HepG2 (cell line): ENCODE results near the gene PRDM10. TPM values are rescaled to one million over a fixed set of nuclear protein-coding genes. Genes with fewer than 3 reads are reported as not detected.

Experiments used
- ATAC-seq: fragments of 200-7000 bp; cut with Tn5 transposase; 3 replicates; pipeline ENCODE4 v1.9.1; 2020; ENCODE audit warnings: mild to moderate bottlenecking, moderate library complexity
- BruUV-seq: library from RNA; stranded (reverse); fragments of 400-500 nt; replicated peaks from 2 replicates; lab custom pipeline; 2021; lab: Mats Ljungman, UMichigan
- CTCF ChIA-PET: fragments of 300-600 bp; formaldehyde crosslinking; extraction: SDS; loops from one replicate; lab custom pipeline; 2021; ENCODE audit warnings: low total read pairs, inconsistent platforms, low intra/inter-chr PET ratio; lab: Yijun Ruan, JAX
- POLR2A ChIA-PET: fragments of 350-600 bp; sonication (Branson Sonifier 250); formaldehyde crosslinking; loops from one replicate; lab custom pipeline; 2020; ENCODE audit warnings: antibody characterized with exemption, inconsistent platforms; lab: Yijun Ruan, JAX
- DNase-seq: peaks from one replicate; pipeline ENCODE4 v3.0.0-alpha.2; 2015; ENCODE audit warnings: low spot score
- FAIRE-seq: peaks from 3 replicates; lab custom pipeline; 2011; peaks lifted over from hg19 to GRCh38; lab: Jason Lieb, UNC
- H2AFZ ChIP-seq: one replicate; pipeline ENCODE4 v1.6.1; 2011; ENCODE audit warnings: low read length, inconsistent platforms
- H3K27ac ChIP-seq: fragments of 300-600 bp; 3 replicates; pipeline ENCODE4 v1.8.0; 2011; ENCODE audit warnings: mixed run types, mild to moderate bottlenecking, mixed read lengths, low read length, inconsistent platforms; ENCODE audit not compliant: insufficient read depth; ENCODE audit errors: extremely low read length
- H3K27me3 ChIP-seq, 2 experiments: fragments of 200-600 bp in 1 of 2; 2 replicates in 1 of 2; 3 replicates in 1 of 2; pipeline versions ENCODE4 v1.6.0 to v1.8.0; 2011; ENCODE audit warnings: low read length in 2 of 2, mild to moderate bottlenecking in 2 of 2, moderate library complexity in 2 of 2, inconsistent platforms in 1 of 2; ENCODE audit not compliant: insufficient read depth in 2 of 2, control insufficient read depth in 1 of 2
- H3K36me3 ChIP-seq, 2 experiments: fragments of 200-600 bp in 1 of 2; replicated peaks in 1 of 2; 2 replicates in 1 of 2; 3 replicates in 1 of 2; pipeline versions ENCODE4 v1.5.1 to v1.8.0; 2011; ENCODE audit warnings: low read length in 2 of 2, inconsistent platforms in 1 of 2; ENCODE audit not compliant: insufficient read depth in 2 of 2, control insufficient read depth in 1 of 2
- H3K4me1 ChIP-seq: 2 replicates; pipeline ENCODE4 v1.5.1; 2012; ENCODE audit warnings: low read length, inconsistent platforms; ENCODE audit not compliant: insufficient read depth
- H3K4me2 ChIP-seq: 2 replicates; pipeline ENCODE4 v1.6.0; 2011; ENCODE audit warnings: low read depth, low read length, inconsistent platforms
- H3K4me3 ChIP-seq, 3 experiments: fragments of 200-600 bp in 1 of 3; sonication (generic), shearing (Covaris generic) in 1 of 3; replicated peaks in 1 of 3; 2 replicates each; pipeline ENCODE4 v1.5.1; 2011 to 2016; ENCODE audit warnings: low read length in 3 of 3, inconsistent platforms in 2 of 3, low read depth in 2 of 3, mild to moderate bottlenecking in 2 of 3, control low read depth in 1 of 3, mixed read lengths in 1 of 3; ENCODE audit not compliant: insufficient read depth in 1 of 3
- H3K79me2 ChIP-seq: one replicate; pipeline ENCODE4 v1.6.1; 2011; ENCODE audit warnings: low read length, inconsistent platforms; ENCODE audit not compliant: insufficient read depth
- H3K9ac ChIP-seq: 2 replicates; pipeline ENCODE4 v1.6.0; 2011; ENCODE audit warnings: mild to moderate bottlenecking, low read depth, low read length, inconsistent platforms; ENCODE audit not compliant: insufficient read depth
- H3K9me3 ChIP-seq: 2 replicates; pipeline ENCODE4 v1.5.1; 2012; ENCODE audit warnings: mild to moderate bottlenecking, low read length
- H4K20me1 ChIP-seq: 2 replicates; pipeline ENCODE4 v1.6.0; 2011; ENCODE audit warnings: inconsistent platforms, mild to moderate bottlenecking, low read length, moderate library complexity; ENCODE audit not compliant: insufficient read depth
- ARNT ChIP-seq: fragments of 450-650 bp; IDR thresholded peaks from 2 replicates; pipeline ENCODE4 v1.6.1; 2017
- CBX2 ChIP-seq, 2 experiments: fragments of 200-600 bp in 1 of 2; sonication (generic); formaldehyde crosslinking in 1 of 2; IDR thresholded peaks; 2 replicates each; pipeline versions ENCODE4 v1.7.0 to v1.8.1; 2018 to 2022; ENCODE audit warnings: low read depth in 2 of 2, low read length in 1 of 2, mild to moderate bottlenecking in 1 of 2, missing genetic modification reagents in 1 of 2
- RARG ChIP-seq: sonication (generic); formaldehyde crosslinking; IDR thresholded peaks from 2 replicates; pipeline ENCODE4 v1.4.0; 2020; ENCODE audit warnings: low read depth, mild to moderate bottlenecking, missing genetic modification reagents
- SMYD3 ChIP-seq: sonication (generic); formaldehyde crosslinking; IDR thresholded peaks from 2 replicates; pipeline ENCODE4 v1.8.1; 2023; ENCODE audit warnings: mild to moderate bottlenecking, missing genetic modification reagents
- ZBTB25 ChIP-seq: IDR thresholded peaks from 2 replicates; pipeline ENCODE4 v1.6.1; 2018; ENCODE audit warnings: missing genetic modification reagents
- ZNF639 ChIP-seq: conservative IDR thresholded peaks from 2 replicates; pipeline ENCODE4 v1.6.1; 2018; ENCODE audit warnings: missing genetic modification reagents
- ZNF761 ChIP-seq: sonication (generic); formaldehyde crosslinking; conservative IDR thresholded peaks from 2 replicates; pipeline ENCODE4 v1.4.0; 2020; ENCODE audit warnings: mild to moderate bottlenecking, missing genetic modification reagents
- WGBS: methylation state at CpG from one replicate; pipeline ENCODE4 v1.1.6; 2017; ENCODE audit warnings: low lambda C conversion rate; 5-methylcytosine and 5-hydroxymethylcytosine counted together
- in situ Hi-C: cut with HindIII; loops from 2 replicates; pipeline ENCODE4 v1.10.0; 2017; ENCODE audit warnings: low pct_unique_long_range_greater_than_20kb; ENCODE audit not compliant: extremely low pct_ligation_motif_present
- intact Hi-C: fragments of 100-400 bp; cut with micrococcal nuclease; formaldehyde crosslinking; loops from one replicate; pipeline ENCODE4 v1.10.0; 2022; ENCODE audit not compliant: unreplicated experiment
- polyA plus RNA-seq, 8 experiments: library from polyadenylated mRNA; depleted of rRNA in 3 of 8; stranded (reverse) in 7 of 8; unstranded in 1 of 8; fragments of >200 nt; fragmentation: Illumina TruSeq in 4 of 8; extraction: Trizol in 4 of 8; gene quantifications; 2 replicates each; pipeline versions ENCODE4 v1.2.1 to v1.2.3, GENCODE V29; 2011 to 2016; ENCODE audit warnings: low read depth in 4 of 8, missing spikeins in 1 of 8, mixed read lengths in 1 of 8; ENCODE audit not compliant: insufficient read depth in 1 of 8
- total RNA-seq, 5 experiments: library from RNA; depleted of rRNA; stranded (reverse); fragments of >200 nt; fragmentation: Illumina TruSeq; extraction: Trizol; gene quantifications; 2 replicates each; pipeline ENCODE4 v1.2.3, GENCODE V29; 2016; ENCODE audit warnings: low read depth in 1 of 5

PRDM10 gene
- total and polyA plus RNA-seq, 2 of the 13 experiments (the other 11 are each of a cell fraction or from before 2014, with no cell fraction given) = 5.7 to 5.8 TPM

GRCh38 chr11:129865701-129866100 lies 136.9 kb downstream of the PRDM10 start:
- no peak overlapping the region for H3K9ac ChIP-seq
- no peaks in the 10 kb centered on the region for H4K20me1 ChIP-seq
- ATAC-seq (no peak), DNase-seq (no peak), FAIRE-seq (no peak)
- no peak overlapping the region for H3K27ac ChIP-seq
- peaks cover 36 to 60% of the 10 kb centered on the region in 2 experiments for H3K36me3 ChIP-seq
- no peaks in the 10 kb centered on the region for H3K9me3 ChIP-seq
- 98% methylated on average over 4 of the region's 4 CpGs for WGBS
- H3K27me3 ChIP-seq = no peaks in the 10 kb centered on the region
- H3K4me2 ChIP-seq = no peak overlapping the region
- intact Hi-C loops = no loop called here
- peaks cover 29% of the 10 kb centered on the region for H3K4me1 ChIP-seq
- CTCF ChIA-PET = no interaction called here
- in situ Hi-C loops = no loop called here
- TF ChIP-seq RARG (CRISPR knock-in tag) (no peak), ZBTB25 (CRISPR knock-in tag) (no peak), ZNF639 (no peak), ZNF761 (CRISPR knock-in tag) (no peak), SMYD3 (CRISPR knock-in tag) (no peak), CBX2 (IDR thresholded peaks at IDR 0.05; ENCODE audit: low read depth, low read length) (no peak), CBX2 (CRISPR knock-in tag; IDR thresholded peaks at IDR 0.05; ENCODE audit: low read depth) (no peak), ARNT (no peak)
- TF ChIP-seq, all 625 proteins: peak for 0
- no peak overlapping the region for H2AFZ ChIP-seq
- POLR2A ChIA-PET = no interaction called here
- no peak overlapping the region for H3K4me3 ChIP-seq
- H3K79me2 ChIP-seq = no peaks in the 10 kb centered on the region
- no TSS peak for BruUV-seq
